ENCODE data around the gene HSDL2.
"Not testable (repeated sequence)": the region's sequence is repeated elsewhere in the genome, so short reads cannot be mapped to it uniquely, and the experiment has no call there.

The HSDL2 gene

GRCh38 chr9:112500842-112501241 is 120.9 kb downstream of the HSDL2 start:
- no peak for DNase-seq (ENCODE audit: low read depth)

GRCh38 chr9:112501287-112501686 is 121.4 kb downstream of the HSDL2 start:
- no peak for DNase-seq (ENCODE audit: low read depth)

DNA sequence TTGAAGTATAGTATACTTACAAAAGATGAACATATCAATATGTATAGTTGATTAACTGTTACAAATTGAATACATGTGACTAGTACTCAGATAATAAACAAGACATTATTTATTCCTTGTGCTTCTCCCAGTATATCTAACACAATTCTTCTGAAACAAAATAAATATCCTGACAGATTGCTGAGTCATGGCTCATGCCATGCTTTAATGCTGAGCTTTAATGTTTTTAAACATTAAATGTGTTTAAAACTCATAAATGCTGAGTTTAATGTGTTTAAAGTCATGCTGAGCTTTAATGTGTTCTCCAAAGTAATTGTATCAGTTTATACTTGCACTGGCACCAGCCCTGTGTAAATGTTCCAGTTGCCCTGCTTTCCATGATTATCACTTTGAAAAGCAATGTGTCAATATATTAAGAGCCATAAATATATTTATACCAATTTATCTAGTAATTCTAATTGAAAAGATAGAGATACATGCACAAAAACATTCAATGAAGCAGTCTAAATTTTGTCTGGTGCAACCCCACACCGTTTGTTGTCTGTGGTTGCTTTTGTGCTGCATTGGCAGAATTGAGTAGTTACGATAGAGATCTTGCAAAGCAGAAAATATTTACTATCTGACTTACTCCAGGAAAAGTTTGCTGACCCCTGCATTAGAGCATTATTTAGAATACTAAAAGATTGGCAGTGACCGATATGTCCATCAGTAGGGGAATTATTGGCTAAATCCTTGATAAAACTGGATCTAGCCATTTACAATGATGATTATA is 122.5 kb downstream of the HSDL2 start:
- peak; percentile 21 for DNase-seq (ENCODE audit: low read depth)

DNA sequence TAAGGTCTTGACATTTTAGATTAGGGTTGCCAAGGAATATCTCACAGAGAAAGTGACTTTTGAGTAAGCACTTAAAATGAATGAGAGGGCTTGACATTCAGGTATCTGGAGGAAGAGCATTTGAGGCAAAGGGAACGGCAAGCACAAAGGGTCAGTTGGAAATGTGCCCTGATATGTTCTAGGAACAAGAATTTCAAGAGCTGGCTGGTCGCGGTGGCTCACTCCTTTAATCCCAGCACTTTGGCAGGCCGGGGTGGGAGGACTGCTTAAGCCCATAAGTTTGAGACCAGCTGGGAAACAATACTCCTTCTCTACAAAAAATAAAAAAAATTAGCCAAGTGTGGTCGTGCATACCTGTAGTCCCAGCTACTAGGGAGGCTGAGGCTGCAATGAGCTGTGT is 123.3 kb downstream of the HSDL2 start:
- no peak for DNase-seq (ENCODE audit: low read depth)

DNA sequence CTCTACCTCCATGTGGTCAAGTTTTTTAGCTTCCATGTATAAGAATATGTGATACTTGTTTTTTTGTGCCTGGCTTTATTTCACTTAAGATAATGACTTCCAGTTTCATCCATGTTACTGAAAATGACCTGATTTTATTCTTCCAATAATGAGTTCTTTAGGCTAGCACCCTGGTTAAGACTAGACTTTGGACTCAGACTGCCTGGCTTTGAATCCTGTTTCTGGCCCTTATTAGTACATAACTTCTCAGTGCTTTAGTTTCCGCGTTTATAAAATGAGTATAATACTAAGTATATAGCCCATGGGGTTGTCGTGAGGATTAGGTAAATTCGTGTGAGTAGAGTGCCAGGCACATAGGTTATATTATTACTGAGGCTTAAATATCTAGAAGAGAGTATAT is 125.2 kb downstream of the HSDL2 start:
- no peak for DNase-seq (ENCODE audit: low read depth)

DNA sequence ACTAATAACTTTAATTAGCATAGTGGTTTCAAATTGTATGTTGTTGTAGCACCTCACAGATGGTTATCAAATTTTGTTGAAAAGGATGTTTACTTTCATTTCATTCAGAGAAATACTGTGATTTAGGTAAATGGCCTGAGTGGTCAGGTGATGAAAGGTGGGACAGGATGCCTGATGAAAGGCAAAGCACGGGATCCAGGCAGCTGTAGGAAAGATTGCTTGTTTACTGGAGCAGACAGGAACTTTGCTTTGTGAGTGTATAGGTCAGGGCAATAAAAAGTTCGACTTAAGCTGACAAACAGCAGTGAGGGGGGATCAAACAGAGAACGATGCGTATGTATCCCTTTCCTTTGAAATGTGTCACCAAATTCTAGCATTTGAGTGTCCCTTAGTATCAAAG is 125.7 kb downstream of the HSDL2 start:
- DNase-seq (ENCODE audit: low read depth) = no peak

GRCh38 chr9:112506571-112506970 is 126.7 kb downstream of the HSDL2 start:
- no peak for DNase-seq (ENCODE audit: low read depth)

GRCh38 chr9:112507001-112507680 is 127.2 kb downstream of the HSDL2 start:
- DNase-seq (ENCODE audit: low read depth) = no peak

DNA sequence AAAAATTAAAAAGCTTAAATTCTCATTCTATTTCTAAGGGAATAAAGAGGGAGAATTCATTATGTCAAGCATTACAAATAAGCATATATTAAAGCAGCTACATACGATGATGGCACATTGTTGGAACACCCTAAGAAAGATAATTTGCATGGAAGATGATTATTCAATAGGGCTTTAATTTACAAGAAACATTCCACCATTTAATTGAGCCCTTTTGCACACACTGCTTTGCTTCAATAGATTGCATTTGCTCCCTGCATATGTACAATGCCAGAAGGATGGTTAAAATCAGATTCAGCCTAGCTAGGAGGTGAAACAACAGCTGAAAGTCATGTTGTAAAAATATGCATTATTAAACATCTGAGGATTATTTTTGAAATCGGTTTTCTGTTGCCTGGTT is 128.5 kb downstream of the HSDL2 start:
- DNase-seq (ENCODE audit: low read depth) = no peak

DNA sequence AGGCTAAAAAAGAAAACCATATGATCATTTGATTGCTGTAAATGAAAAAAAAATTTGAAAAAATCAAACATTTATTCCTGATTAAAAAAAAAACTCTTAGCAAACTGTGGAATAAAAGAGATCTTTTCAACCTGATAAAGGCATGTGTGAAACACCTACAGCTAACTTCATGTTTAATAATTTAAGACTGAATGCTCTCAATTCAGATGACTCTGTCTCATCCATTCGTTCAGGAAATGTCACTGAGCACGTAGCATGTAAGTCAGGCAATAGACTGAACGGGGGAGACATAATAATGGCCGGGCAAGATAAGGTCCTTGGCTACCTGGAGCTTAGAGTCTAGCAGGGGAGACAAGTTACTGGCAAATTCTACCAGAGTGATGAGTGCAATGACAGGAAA is 132.5 kb downstream of the HSDL2 start:
- DNase-seq (ENCODE audit: low read depth) = not testable (repeated sequence)

DNA sequence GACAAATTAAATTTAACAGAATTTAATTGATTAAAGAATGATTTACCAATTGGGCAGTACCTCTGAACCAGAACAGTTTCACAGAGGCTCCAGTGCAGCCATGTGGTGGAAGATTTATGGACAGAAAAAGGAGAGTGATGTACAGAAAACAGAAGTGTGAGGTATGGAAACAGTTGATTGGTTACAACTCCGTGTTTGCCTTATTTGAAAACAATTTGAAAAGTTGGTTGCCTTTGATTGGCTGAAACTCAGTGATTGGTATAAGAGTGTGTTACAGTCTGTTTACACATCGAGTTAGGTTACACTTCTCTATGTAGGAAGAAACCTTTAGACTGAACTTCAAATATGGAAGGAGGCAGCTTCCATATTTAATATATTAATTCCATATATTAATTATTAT is 136.9 kb downstream of the HSDL2 start:
- no peak for DNase-seq (ENCODE audit: low read depth)

DNA sequence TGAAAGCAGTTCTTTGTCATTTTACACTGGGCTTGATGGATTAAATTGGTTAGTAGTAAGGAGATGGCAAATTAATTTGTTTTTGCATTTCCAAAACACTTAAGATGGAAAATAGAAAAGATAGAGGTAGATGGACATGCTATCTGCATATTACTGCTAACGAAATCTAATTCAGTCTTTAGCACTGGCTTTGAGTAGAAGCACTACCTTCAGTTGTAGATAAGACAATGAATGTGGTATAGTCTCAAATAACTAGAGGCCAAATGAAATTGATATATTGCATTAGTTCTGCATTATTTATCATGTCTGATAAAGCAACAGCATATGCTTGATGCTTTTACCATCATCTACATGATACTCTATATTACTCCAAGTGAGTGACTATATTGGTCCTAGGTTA is 140.2 kb downstream of the HSDL2 start:
- DNase-seq (ENCODE audit: low read depth) = no peak

DNA sequence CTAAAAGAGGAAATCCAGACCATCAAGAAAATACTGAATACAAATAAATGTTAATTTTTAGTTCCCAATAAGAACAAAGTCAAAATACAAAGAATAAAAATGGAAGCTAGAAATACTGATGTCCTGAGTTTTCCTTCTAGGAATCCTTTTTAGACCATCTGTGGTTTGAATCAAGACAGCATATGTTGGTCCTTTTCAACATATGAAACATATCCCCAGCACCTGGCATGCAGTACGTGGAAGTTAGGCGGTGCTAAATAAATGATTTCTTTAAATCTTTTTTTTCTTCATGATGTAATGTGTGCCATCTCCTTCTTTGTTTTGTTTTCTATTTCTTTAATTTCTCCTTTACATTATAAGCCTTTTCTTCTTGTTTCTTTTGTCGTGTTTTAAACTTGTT is 140.7 kb downstream of the HSDL2 start:
- DNase-seq (ENCODE audit: low read depth) = no peak
